HG03064 (cell line): Measurements from ENCODE around the gene ALKBH2.

Experiments
- ATAC-seq: cut with Tn5 transposase; IDR thresholded peaks from one replicate; pipeline ENCODE4 v1.9.1; 2021; ENCODE audit warnings: low read depth; ENCODE audit not compliant: unreplicated experiment

Gene ALKBH2

GRCh38 chr12:109093022-109093918, at the start of gene ALKBH2:
Gene ALKBH2, minus strand, starts transcription at chr12:109093472. Its CDS starts 686 bp downstream, at chr12:109092786.
- peak; percentile 38 for ATAC-seq

- ATAC-seq, result no peak
These were observed 47.3 kb upstream of the ALKBH2 start for GRCh38 chr12:109140560-109140959.

GRCh38 chr12:109139791-109140190, 46.5 kb upstream of the ALKBH2 start:
- no peak for ATAC-seq

- ATAC-seq, result no peak
These were observed 46.1 kb upstream of the ALKBH2 start for GRCh38 chr12:109139360-109139759.

GRCh38 chr12:109137055-109137454, 43.8 kb upstream of the ALKBH2 start:
- no peak for ATAC-seq

DNA sequence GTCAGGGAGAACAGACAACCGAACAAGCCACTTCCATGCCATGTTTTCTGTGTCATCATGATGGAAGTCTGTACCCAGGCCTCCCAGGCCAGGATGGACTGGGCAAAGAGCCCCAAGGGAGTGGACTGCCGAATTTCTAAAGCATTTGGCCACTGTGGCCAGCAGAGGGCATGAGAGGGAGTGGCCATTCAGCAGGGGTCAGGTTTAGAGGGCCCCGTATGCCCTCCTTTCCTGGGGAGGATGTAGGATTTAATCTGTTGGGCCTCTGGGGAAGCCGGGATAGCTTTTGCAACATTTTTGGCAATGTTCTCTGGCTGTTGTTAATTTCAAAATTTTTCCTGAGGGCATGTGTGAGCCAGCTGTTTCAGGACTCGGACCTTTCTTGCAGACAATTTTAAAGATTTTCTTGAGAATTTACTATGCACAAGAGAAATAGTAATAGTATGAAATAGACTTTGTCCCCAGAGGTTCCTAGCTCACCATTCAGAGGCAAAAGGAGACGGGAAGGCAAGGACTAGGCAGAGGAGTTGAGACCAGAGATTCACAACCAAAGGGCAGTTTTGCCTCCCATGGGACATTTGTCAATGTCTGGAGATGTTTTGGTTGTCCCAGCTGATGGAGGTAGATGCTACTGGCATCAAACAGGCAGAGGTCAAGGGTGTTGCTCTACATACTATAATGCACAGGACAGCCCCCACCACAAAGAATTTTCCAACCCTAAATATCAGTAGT, 41.1 kb upstream of the ALKBH2 start:
- no peak for ATAC-seq

DNA sequence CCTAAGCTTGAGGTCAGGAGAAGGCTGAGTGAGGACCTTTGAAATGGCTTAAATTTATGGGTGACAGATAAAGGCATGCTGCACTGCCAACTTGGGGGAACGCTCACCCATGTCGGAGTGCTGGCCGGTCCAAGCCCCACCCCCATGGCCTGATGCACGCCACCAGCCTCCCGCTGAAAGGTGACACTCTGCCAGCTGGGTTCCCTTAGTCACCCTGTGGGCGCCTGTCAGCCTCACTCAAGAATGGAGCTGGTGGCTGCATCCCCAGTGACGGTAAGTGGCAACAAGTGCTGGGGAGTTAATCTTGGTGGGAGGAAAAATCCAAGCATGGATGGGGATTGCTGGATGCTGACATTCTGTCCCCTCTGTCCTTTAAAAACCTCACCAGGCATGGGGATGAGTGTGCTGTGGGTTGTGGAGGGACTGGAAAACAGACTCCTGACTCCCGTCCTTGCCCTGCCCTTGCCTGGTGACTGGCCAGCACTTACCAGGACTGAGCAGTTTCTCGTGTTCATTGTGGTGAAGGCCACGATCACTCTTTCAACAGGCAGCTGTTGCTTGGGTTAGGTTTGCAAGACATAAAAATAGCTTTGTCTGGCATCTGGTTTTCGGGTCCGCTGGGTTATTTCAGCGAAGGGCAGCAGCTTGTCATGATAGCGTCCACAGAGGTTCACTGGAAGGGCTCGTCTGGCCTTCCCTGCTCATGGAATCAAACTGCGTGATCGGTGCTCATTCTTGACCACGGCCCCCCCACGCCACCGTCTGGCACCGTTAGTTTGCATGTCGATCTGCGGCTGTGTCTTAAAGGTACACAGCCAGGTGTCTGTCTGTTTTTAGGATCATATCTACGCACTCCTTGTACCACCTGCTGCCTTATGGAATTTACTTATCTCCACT, 38.1 kb upstream of the ALKBH2 start:
- no peak for ATAC-seq

DNA sequence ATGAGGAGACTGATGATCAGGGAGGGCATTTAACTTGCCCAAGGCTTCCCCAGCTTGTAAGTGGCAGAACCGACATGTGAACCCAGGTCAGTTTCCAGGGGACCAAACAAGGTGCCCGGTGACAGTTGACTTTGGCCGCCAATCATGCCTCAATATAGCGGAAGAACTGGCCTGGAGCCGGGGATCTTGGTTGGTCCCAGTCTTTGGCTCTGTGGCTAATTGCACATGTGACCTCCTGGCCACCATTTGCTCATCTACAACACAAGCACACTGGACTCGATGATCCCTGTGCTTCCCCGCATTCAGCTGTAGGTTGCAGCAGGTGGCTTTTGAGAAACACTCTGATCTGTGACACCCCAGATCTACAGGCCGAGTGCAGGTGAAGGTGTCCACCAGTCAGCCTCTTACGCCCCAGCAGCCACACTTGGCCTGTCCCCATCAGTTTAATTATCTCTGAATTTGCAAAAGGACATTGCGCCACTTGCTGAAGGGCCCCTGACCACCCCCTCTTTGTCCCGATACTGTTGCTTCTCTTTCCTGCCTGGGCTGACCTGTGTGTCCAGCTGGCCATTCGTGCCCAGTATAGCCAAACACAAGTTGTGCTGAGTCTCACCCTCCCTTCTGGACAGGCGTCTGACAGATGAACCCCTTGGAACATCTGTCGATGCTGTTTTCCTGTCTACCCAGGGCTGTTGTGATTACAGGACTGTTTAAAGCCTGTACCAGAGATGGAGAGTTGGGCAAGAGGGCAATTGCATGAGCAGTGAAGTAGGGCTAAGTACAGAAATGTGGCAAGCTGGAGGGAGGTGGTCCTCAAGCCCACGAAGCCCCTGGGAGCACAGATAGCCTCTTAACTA, 37.3 kb upstream of the ALKBH2 start:
- ATAC-seq, result no peak

- no peak for ATAC-seq
These were observed 34.4 kb upstream of the ALKBH2 start for GRCh38 chr12:109127533-109128242.

DNA sequence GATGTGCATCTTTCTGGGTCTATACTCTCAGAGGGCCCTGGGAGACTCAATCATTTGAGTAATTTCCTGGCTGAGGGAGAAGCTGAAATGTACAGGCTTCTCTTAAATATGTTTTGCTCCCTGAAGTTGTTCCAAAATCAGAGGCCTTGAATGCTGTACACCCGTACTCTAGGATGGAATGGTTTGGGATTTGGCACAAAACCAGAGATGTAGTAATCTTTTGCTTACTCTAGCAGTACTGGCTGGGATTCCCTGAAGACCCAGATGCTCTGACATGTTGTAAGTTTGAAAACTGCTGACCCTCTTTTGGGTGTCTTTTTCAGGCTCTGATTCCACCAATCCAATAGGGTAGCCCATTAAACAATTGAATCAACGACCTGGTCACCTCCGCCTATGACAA, 33.5 kb upstream of the ALKBH2 start:
- no peak for ATAC-seq

DNA sequence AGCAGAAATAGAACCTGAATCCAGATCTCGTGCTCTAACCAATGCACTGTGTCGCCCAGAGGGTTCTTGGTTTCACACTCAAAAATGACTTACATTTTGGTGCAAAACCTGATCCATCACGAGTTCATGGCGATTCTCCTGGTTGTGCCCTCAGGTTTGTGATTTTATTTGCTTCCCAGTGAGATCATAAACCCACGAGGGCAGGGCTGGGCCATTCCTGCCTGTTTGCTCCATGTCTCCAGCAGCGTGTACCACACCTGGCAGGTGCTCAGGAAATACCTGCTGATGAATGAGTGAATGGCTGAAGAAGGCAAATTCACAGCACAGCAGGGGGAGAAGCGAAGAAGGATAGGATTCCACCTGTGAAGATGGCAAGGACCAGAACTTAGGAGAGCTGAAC, 32.5 kb upstream of the ALKBH2 start:
- ATAC-seq, result no peak

DNA sequence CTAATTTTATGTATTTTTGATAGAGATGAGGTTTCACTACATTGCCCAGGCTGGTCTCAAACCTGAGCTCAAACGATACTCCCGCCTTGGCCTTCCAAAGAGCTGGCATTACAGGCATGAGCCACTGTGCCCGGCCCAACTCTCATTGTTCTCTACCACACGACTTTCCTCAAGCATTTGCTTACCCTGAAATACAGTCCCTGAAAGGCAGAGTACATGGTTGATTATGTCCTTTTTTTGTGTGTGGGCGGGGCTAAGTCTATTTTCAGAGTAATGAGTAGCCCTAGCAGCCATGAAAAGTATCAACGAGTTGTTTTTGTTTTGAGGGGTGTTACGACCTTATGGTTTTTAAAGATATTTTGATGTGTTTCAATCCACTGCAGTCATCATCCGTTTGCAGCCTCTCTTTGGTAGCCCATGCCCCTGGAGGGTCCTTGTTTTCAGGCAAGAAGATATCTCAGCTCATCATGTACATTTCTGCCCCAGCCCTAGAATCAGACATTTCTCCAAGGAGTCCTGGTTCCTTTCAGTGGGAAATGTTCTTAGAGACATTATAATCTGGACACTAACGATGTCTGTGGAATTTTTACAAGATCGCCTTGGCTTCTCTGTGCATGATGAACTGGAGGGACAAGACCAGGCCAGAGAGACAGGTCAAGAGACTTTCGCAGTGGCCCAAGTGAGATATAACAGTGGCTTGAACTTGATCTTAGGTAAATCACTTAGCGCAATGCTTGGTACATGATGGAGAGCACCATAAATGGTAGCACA, 31.8 kb upstream of the ALKBH2 start:
- no peak for ATAC-seq

GRCh38 chr12:109121346-109121880, 28.1 kb upstream of the ALKBH2 start:
- no peak for ATAC-seq

GRCh38 chr12:109120557-109120956, 27.3 kb upstream of the ALKBH2 start:
- no peak for ATAC-seq

DNA sequence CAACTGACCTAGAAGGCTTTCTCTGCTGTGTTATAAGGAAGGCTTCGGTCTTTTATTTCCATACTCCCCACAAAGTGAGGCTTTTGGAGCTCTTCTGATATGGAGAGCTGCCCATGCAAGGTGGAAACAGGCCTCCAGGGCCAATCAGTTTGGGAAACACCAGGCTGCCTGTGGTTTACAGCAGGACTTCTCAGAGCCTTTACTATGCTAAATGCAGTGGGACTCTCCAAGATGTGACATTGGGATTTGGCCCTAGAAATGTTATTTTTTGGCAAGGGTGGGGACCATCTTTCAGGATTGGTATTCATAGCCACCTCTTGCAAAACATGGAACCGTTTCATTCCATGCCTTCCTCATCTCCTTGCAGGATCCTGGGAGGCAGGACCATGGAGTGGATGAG, 26.8 kb upstream of the ALKBH2 start:
- no peak for ATAC-seq

GRCh38 chr12:109116611-109116949, 23.3 kb upstream of the ALKBH2 start:
- ATAC-seq, result no peak

DNA sequence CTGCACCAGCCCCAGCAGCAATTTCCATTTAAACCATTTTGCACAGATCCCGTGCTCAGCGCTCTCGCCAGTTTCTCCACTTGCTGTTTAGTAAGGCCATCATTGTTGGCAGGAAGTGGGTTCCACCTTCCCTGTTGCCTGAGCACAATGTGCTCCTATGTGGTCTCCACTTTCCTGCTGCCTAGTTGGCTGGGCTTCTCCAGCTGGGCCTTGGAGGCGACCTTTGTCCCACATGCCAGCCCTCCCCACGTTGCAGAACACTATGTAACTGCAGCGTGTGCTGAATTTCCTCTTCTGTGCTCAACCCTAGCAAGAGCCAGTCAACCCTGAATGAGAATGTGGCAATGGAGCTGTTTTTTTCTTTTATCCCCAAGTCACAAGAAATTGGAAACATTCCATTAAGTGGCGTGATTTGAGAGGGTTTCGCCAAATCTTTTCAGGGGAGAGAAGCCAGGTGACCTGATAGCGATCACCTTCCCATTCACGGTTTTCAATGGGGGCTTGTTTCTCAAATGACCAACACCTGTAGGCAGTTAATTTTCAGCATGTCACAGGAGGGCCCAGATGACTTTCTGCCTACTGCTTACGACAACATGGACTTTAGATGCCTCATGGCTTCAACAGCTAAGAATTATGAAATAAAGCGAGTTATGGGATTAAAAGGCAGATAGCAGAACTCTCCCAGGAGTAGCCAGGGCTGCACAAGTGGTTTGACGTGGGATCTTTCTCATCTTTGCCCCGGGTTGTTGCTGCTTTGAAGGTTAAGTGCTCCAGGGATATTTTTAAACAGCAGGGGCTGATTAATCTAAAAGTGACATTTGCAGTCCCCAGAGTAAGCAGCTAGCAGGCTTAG, 22.7 kb upstream of the ALKBH2 start, which contains the start of gene ACACB:
Gene ACACB, plus strand, starts transcription at position 830 of the 853 bp plus-strand sequence. CDS start 22,819 bp downstream, outside the sequence.
- no peak for ATAC-seq
